Occipital lobe (tissue), 2 donors: ENCODE results near the gene ARVCF. TPM values are rescaled to one million over a fixed set of nuclear protein-coding genes. Genes with fewer than 3 reads are reported as not detected.

Source experiments
- small RNA-seq: library from RNA; depleted of rRNA; stranded (forward); fragments of <200 nt; gene quantifications from one replicate; pipeline ENCODE3, GENCODE V24; 2014
- total RNA-seq: library from RNA; depleted of rRNA; stranded (reverse); fragments of >200 nt; gene quantifications from one replicate; pipeline ENCODE4 v1.2.3, GENCODE V29; 2014

ARVCF gene
- total RNA-seq, 1 donor from 2014 or later, result 47.3 TPM

Small RNA genes within 50 kb of the gene (small RNA-seq; reads per million reads assigned to genes)
- gene MIR185, result 1.7 reads per million, percentile 82 among the genes with 10 or more reads in this experiment

Other genes with a start within 250 kb of the ARVCF start
- 2.7 TPM for gene GNB1L, start 161.9 kb downstream of the ARVCF start, total RNA-seq
- gene RTL10, start 161.9 kb downstream of the ARVCF start, total RNA-seq, result 12.3 TPM
- gene COMT, start 75.1 kb downstream of the ARVCF start, total RNA-seq, result 49.0 TPM
- 8.0 TPM for gene TXNRD2, start 75.0 kb downstream of the ARVCF start, total RNA-seq
- gene TANGO2, start 4.3 kb upstream of the ARVCF start, total RNA-seq, result 15.9 TPM
- gene DGCR8, start 63.4 kb upstream of the ARVCF start, total RNA-seq, result 37.0 TPM
- gene RANBP1, start 99.3 kb upstream of the ARVCF start, total RNA-seq, result 90.6 TPM
- 25.9 TPM for gene TRMT2A, start 100.4 kb upstream of the ARVCF start, total RNA-seq
- gene ZDHHC8, start 115.0 kb upstream of the ARVCF start, total RNA-seq, result 3.3 TPM
- gene CCDC188, start 134.2 kb upstream of the ARVCF start, total RNA-seq, result not detected